Ishikawa (cell line): ENCODE data around the gene PIGL.

Source experiments
- NFIC ChIP-seq: IDR thresholded peaks from 2 replicates; pipeline ENCODE4 v1.6.1; 2012
- REST ChIP-seq: IDR thresholded peaks from 2 replicates; pipeline ENCODE4 v1.6.1; 2012; ENCODE audit warnings: low read depth, mild to moderate bottlenecking

- TF ChIP-seq REST: no peak
- TF ChIP-seq NFIC: no peak
Measured at GRCh38 chr17:16349431-16349830, 132.4 kb downstream of the PIGL start.
